MM.1S (cell line): ENCODE results near the gene ARHGAP28.

ENCODE experiments used
- DNase-seq: peaks from one replicate; pipeline ENCODE4 v3.0.0-alpha.2; 2015
- H2AFZ ChIP-seq: fragments of 300-600 bp; sonication (generic); 2 replicates; pipeline ENCODE4 v1.6.0; 2016; ENCODE audit warnings: antibody characterized with exemption, low read length
- H3F3A ChIP-seq: fragments of 300-600 bp; sonication (generic); 2 replicates; pipeline ENCODE4 v1.6.1; 2016; ENCODE audit warnings: mild to moderate bottlenecking, antibody characterized with exemption, low read length, moderate library complexity, mixed read lengths; ENCODE audit not compliant: insufficient read depth
- H3K27ac ChIP-seq: fragments of 300-600 bp; sonication (generic); 2 replicates; pipeline ENCODE4 v1.5.1; 2016; ENCODE audit warnings: mild to moderate bottlenecking, low read length
- H3K27me3 ChIP-seq: fragments of 300-600 bp; sonication (generic); replicated peaks from 2 replicates; pipeline ENCODE4 v1.6.0; 2016; ENCODE audit warnings: low read length; ENCODE audit not compliant: insufficient read depth
- H3K36me3 ChIP-seq: fragments of 300-600 bp; sonication (generic); replicated peaks from 2 replicates; pipeline ENCODE4 v1.6.1; 2016; ENCODE audit warnings: mild to moderate bottlenecking, low read length, mixed read lengths; ENCODE audit not compliant: insufficient read depth
- H3K4me1 ChIP-seq: fragments of 300-600 bp; sonication (generic); 2 replicates; pipeline ENCODE4 v1.6.1; 2016; ENCODE audit warnings: low read length, mixed read lengths
- H3K4me2 ChIP-seq: fragments of 300-600 bp; sonication (generic); 2 replicates; pipeline ENCODE4 v1.6.0; 2016; ENCODE audit warnings: low read depth, low read length
- H3K4me3 ChIP-seq: fragments of 300-600 bp; sonication (generic); 2 replicates; pipeline ENCODE4 v1.5.1; 2016; ENCODE audit warnings: low read length, mixed read lengths
- H3K79me2 ChIP-seq: fragments of 300-600 bp; sonication (generic); 2 replicates; pipeline ENCODE4 v1.6.1; 2016; ENCODE audit warnings: mixed run types, low read length, mixed read lengths
- H3K9ac ChIP-seq: fragments of 300-600 bp; sonication (generic); 2 replicates; pipeline ENCODE4 v1.6.1; 2016; ENCODE audit warnings: low read length, mixed read lengths
- H3K9me2 ChIP-seq: fragments of 300-600 bp; sonication (generic); replicated peaks from 2 replicates; pipeline ENCODE4 v1.6.1; 2016; ENCODE audit warnings: mild to moderate bottlenecking, low read length, mixed read lengths; ENCODE audit not compliant: insufficient read depth
- H3K9me3 ChIP-seq: fragments of 300-600 bp; sonication (generic); replicated peaks from 2 replicates; pipeline ENCODE4 v1.6.1; 2016; ENCODE audit warnings: mild to moderate bottlenecking, low read length, mixed read lengths; ENCODE audit not compliant: insufficient read depth
- H4K20me1 ChIP-seq: fragments of 300-600 bp; sonication (generic); 2 replicates; pipeline ENCODE4 v1.6.1; 2016; ENCODE audit warnings: mild to moderate bottlenecking, low read length, moderate library complexity, mixed read lengths; ENCODE audit not compliant: insufficient read depth
- CTCF ChIP-seq: fragments of 300-600 bp; sonication (generic); IDR thresholded peaks from 2 replicates; pipeline ENCODE4 v1.5.1; 2016; ENCODE audit warnings: antibody characterized with exemption, low read length, mixed read lengths
- EZH2 ChIP-seq: fragments of 300-600 bp; sonication (generic); optimal IDR thresholded peaks from 2 replicates; pipeline ENCODE3; 2017; ENCODE audit warnings: low read depth, mild to moderate bottlenecking, antibody characterized with exemption, low read length, mixed read lengths
- EZH2phosphoT487 ChIP-seq: fragments of 300-600 bp; sonication (generic); IDR thresholded peaks from 2 replicates; pipeline ENCODE4 v1.6.1; 2018; ENCODE audit warnings: antibody characterized with exemption, low read length

ARHGAP28 gene

GRCh38 chr18:6950641-6951040 lies 221.1 kb downstream of the ARHGAP28 start:
- Histone ChIP-seq H3K27me3 (no peaks in the 10 kb centered on the region), H3K4me3 (no peak overlapping the region), H3K27ac (no peak overlapping the region), H3K4me2 (no peak overlapping the region), H3K4me1 (no peaks in the 10 kb centered on the region), H3K9ac (no peak overlapping the region), H3K9me3 (no peaks in the 10 kb centered on the region), H3F3A (no peaks in the 10 kb centered on the region), H3K36me3 (no peaks in the 10 kb centered on the region), H4K20me1 (no peaks in the 10 kb centered on the region), H3K79me2 (no peaks in the 10 kb centered on the region), H2AFZ (no peak overlapping the region), H3K9me2 (no peaks in the 10 kb centered on the region)
- TF ChIP-seq EZH2 (no peak), EZH2phosphoT487 (no peak), CTCF (no peak)
- no peak for DNase-seq

GRCh38 chr18:6951336-6952090 lies 222.0 kb downstream of the ARHGAP28 start:
- Histone ChIP-seq H3K4me1 (no peaks in the 10 kb centered on the region), H3K27me3 (no peaks in the 10 kb centered on the region), H3K4me3 (no peak overlapping the region), H3K9ac (no peak overlapping the region), H3K9me2 (no peaks in the 10 kb centered on the region), H4K20me1 (no peaks in the 10 kb centered on the region), H2AFZ (no peak overlapping the region), H3K4me2 (no peak overlapping the region), H3K36me3 (no peaks in the 10 kb centered on the region), H3K79me2 (no peaks in the 10 kb centered on the region), H3K9me3 (no peaks in the 10 kb centered on the region), H3K27ac (no peak overlapping the region), H3F3A (no peaks in the 10 kb centered on the region)
- TF ChIP-seq EZH2phosphoT487 (no peak), EZH2 (no peak), CTCF (no peak)
- DNase-seq, result no peak

GRCh38 chr18:6954501-6954900 lies 225.0 kb downstream of the ARHGAP28 start:
- H3K9ac ChIP-seq, result no peak overlapping the region
- H3K27ac ChIP-seq, result no peak overlapping the region
- no peaks in the 10 kb centered on the region for H3K9me3 ChIP-seq
- no peaks in the 10 kb centered on the region for H3F3A ChIP-seq
- no peaks in the 10 kb centered on the region for H3K79me2 ChIP-seq
- H3K4me3 ChIP-seq, result no peak overlapping the region
- DNase-seq, result no peak
- no peaks in the 10 kb centered on the region for H3K9me2 ChIP-seq
- no peaks in the 10 kb centered on the region for H3K27me3 ChIP-seq
- no peak overlapping the region for H3K4me2 ChIP-seq
- no peak overlapping the region for H2AFZ ChIP-seq
- TF ChIP-seq CTCF (no peak), EZH2phosphoT487 (no peak), EZH2 (no peak)
- no peaks in the 10 kb centered on the region for H3K4me1 ChIP-seq
- no peaks in the 10 kb centered on the region for H3K36me3 ChIP-seq
- H4K20me1 ChIP-seq, result no peaks in the 10 kb centered on the region
